PC-3 (cell line): Measurements from ENCODE around the gene MPZL3.

ENCODE experiments used
- CTCF ChIP-seq: fragments of 300-600 bp; sonication (generic); conservative IDR thresholded peaks from 2 replicates; pipeline ENCODE4 v1.5.1; 2017; ENCODE audit warnings: antibody characterized with exemption, low read depth, mild to moderate bottlenecking, low read length
- EZH2 ChIP-seq: fragments of 300-600 bp; sonication (generic); IDR thresholded peaks from one replicate; pipeline ENCODE4 v1.6.1; 2017; ENCODE audit warnings: antibody characterized with exemption, mild to moderate bottlenecking, low read length; ENCODE audit not compliant: unreplicated experiment
- EZH2phosphoT487 ChIP-seq: fragments of 300-600 bp; sonication (generic); IDR thresholded peaks from 2 replicates; pipeline ENCODE4 v1.6.1; 2018; ENCODE audit warnings: mild to moderate bottlenecking, antibody characterized with exemption, low read length, borderline replicate concordance

DNA sequence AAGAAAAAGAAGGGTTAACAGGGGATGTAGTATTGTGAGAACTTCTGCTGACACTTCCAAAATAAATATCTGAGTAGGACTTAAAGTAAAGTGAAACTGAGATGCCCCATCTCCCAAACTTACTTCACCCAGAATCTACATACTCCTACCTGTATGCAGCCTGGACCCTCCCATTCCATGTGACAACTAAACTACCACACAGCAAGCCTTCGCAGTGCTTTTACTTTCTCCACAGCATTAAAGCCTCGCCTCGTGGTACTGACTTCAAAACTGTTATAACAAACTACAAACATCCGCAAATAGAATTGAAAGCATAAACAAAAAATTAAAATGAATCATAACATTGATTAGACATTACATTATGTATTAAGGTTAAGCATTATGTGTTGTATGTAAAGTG lies 10.9 kb upstream of the MPZL3 start:
- no peak for TF ChIP-seq CTCF
- TF ChIP-seq EZH2phosphoT487, result no peak
- TF ChIP-seq EZH2, result no peak
